Activated CD4-positive, CD25-positive, alpha-beta regulatory T cell (primary cell): ENCODE results near the gene TGDS.

Experiments used
- DNase-seq, 4 experiments: peaks; one replicate each; lab custom pipeline; 2025; lab: John Stamatoyannopoulos, UW

TGDS gene

DNA sequence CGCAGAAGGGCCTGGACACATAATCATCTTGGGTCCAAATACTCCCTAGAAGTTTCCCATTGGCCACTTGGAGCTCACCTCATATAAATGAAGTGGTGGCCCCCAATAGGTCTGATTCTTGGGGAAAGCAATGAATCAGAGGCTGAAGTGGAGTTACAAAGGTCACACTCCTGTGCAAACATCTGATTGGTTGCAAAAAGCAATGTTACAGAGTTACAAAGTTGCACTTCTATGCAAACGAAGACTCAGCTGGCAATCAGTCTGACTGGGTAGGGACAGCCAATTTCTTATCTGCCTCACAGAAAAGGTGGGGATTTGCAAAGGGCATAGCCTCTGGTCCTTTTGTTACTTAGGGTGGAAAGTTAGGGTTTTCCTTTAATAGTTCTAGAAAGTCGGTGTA, 3.9 kb upstream of the TGDS start:
- no peak for DNase-seq

DNA sequence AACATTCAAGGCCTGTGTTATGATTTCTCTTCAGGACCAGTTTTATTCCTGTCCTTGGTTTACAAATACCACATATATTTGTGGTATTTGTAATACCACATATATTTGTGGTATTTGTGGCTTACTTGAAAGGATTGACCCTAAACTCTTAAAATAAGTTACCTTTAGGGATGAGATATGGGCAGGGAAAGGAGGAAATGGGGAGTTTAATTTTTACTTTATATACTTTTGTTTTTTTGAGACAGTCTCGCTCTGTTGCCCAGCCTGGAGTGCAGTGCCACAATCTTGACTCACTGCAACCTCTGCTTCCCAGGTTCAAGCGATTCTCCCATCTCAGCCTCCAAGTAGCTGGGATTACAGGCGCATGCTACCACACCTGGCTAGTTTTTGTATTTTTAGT, 2.3 kb upstream of the TGDS start:
- no peak for DNase-seq

DNA sequence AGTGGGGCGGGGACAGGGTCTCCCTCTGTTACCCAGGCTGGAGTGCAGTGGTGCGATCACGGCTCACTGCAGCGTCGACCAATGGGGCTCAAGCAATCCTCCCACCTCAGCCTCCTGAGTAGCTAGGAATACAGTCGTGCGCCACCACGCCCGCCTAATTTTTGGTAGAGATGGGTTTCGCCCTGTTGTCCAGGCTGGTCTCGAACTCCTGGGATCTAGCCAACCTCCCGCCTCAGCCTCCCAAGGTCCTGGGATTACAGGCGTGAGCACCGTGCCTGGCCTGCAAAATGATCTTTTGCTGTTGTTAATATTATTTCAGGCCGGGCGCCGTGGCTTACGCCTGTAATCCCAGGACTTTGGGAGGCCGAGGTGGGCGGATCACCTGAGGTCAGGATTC, 621 bp upstream of the TGDS start:
- DNase-seq = no peak

DNA sequence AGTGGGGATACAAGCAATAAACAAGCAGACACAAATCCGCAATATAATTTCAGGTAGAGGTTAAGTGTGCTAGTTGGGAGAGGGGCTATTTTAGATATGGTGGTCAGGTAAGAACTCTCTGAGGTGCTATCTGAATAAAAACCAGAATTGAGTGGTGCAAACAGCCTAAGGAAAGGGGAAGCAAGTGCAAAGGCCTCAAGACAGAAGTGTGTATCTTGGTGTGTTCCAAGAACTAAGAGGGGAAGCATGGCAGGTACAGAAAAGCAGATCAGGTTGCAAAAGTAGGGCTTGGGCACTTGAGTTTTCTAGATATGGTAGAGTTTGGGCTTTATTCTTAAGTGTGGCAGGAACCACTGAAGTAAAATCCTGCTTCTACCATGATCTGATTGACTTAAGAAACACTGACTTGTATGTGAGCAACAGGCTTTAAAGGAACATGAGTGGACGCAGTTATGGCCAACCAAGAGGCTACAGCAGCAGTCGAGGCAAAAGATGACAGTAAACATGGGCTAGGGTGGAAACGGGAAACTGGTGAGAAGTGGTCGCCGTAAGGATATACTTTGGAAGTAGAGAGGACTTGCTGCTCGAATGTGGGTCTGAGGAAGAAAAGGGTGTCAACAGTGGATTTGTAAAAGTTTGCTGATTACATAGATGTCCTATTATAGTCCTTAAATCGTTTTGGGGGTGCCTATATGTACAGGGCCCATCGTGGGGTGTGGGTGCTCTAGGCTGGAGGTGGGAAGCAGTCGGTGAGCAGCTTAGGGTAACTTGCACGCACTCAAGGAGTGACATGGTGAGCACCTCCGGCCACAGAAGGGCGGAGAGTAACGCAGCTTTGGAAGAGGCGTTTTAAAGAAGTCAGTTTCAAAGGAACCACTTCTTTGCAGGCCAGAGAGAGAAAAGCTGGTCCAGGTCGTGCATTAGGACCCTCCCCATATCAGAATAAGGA, 677 bp downstream of the TGDS start:
- DNase-seq = peak in 2 of 4 experiments; percentile 7 to 15

DNA sequence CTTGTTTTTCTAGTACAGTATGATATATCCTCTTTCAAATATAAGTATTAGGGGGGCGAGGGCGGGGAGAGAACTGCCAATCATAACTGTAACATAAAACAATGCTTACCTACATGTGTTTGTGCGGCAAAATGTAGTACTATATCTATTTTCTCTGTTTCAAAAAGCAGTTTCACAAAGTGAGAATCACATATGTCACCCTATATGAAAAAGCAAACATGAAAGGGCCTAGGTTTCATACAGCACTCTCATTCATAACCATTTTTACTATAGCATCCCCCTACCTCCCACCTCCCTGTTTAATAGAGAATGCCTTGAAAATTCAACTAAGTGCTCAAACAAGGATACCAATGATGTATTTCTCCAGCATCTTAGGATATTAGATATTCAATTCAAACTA, 5.2 kb downstream of the TGDS start:
- no peak for DNase-seq

DNA sequence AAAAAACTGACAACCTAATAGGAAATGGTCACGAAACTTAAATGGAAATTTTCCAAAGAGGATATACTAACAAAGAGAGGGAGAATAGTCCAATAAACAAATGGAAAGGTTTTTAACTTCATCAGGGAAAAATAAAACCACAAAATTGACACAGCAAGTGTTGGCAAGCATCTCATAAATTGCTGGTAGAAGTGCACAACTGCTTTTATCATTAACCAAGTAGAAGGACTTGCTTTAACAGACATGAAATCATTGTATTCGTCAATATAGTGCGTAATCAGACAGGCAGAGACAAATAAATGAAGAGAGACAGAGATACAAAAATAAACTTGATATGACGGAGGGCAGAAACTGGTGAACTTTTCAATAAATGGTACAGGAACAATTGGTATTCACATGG, 7.4 kb downstream of the TGDS start:
- DNase-seq = no peak

DNA sequence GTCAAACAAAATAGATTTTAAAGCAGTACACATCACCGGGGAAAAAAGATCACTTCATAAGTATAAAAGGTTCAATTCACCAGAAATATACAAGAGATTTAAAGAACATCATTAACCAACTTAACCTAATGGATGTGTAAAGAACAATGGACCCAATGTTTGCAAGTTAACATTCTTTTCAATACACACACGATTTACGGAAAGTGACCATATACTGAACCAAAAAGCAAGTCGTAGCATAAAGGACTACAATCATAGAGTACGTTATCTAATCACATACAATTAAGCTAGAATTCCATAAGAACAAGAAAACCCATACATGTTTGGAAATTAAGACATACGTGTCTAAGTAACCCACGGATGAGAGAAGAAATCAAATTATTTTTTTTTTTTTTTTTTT, 9.6 kb downstream of the TGDS start:
- DNase-seq = no peak

DNA sequence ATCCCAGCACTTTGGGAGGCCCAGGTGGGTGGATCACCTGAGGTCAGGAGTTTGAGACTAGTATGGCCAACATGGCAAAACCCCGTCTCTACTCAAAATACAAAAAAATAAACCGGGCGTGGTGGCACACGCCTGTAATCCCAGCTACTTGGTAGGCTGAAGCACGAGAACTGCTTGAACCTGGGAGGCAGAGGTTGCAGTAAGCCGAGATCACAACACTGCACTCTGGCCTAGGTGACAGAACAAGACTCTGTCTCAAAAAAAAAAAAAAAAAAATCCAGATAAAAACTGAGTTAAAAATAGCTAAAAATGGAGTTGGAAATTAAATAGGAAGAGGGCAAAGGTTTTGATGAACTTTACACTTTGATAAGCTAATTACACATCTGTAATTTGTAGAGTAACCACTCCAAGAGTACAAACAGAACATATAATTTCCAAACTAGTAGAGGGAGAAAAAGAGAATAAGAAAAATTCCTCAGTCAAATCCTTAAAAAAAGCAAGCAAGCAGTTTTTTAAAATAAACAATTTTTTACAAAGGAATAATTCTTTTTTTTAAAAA, 10.3 kb downstream of the TGDS start:
- DNase-seq = no peak

DNA sequence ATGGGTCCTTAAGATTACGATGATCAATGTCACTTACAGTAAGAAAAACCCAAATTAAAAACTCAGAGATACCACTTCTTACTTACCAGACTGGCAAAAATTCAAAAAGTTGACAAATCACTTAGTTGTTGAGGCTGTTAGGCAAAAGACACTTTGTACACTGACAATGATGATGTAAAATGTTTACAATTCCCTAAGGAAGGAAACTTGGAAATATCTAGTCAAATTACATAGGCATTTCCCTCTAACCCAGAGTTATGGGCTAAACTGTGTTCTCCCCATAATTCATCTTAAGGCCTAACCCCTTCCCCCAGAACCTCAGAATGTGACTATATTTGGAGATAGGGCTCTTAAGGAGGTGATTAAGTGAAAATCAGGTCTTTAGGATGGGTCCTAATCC, 12.0 kb downstream of the TGDS start:
- no peak for DNase-seq

DNA sequence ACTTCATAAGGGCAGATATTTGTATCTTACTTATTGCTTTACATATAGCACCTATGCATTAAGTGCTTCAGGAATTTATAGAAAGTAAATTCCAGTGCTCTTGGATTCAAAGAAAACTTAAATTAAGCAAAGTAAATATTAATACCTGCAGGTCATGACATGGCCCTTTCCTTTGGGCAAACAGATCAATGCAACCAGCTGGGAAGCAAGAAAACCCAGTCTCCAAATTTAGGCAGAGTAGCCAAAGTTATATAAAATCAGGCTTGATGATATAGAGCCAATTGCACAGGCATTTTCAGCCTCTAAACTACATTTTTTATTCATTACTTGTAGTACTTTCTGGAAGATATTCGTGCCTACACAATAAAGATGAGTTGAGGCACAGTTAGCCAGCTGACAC, 16.9 kb downstream of the TGDS start:
- DNase-seq = no peak

DNA sequence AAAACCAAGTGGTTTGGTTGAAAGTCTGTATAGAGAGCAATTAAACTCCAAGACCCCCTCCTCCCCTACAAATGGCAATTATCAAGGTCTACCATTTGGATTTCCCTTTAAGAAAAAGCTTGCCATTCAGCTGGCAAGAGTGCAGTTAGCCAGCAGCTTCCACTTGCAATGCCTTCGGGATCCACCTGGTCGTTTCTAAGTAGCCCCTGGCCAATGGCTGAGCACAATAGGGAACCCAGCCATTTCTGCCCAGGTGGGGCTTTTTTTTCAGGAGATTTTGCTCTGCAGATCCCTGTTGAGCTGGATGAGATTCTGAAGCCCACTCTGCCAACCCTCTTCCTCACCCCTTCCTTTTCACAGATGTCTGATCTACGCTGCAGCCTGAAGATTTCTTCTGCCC, 26.3 kb downstream of the TGDS start:
- DNase-seq = no peak

DNA sequence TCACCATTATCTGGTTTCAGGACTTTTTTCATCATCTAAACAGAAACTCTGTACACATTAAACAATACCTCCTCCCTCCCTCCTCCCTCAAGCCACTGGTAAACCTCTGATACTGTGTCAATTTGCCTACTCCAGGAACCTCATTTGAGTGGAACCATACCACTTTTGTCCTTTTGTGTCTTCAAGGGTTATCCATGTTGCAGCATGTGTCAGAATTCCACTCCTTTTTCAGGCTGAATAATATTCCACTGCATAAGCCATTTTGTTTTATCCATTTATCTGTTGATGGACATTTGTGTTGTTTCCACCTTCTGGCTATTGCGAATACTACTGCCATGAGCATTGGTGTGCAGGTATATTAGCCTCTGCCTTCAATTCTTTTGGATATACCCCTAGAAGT, 27.5 kb downstream of the TGDS start:
- no peak for DNase-seq

DNA sequence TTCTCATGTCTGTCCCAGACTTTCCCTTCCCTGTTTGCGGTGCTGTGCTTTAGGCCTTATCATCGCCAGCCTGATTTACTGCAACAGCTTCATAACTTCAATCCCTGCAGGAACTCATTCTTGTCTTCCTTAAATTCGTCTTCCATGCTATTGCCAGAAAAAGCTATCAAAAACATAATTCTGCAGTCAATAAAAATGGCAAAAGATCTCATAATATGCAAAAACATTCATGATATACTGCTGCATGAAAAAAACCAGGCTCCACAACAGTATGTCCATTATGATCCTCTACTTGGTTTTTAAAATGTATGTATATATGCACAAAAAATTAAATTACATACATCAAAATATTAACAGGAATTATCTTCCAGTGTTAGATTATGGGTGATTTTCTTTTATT, 28.4 kb downstream of the TGDS start:
- no peak for DNase-seq

DNA sequence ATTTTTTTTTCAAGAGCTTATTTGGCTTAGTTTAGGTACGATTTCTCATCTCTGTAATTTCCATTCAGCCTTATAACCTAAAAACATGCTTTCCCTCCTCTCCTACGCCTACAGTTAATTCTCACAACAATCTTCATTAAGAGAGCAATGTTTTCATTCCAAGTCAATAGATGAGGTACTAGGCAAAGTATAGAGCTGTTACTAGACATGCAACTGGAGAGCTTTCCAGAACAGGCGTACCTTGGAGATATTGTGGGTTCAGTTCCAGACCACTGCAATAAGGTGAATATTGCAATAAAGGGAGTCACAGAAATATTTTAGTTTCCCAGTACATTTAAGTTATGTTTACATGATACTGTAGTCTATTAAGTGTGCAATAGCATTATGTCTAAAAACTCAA, 34.8 kb downstream of the TGDS start:
- DNase-seq = no peak

DNA sequence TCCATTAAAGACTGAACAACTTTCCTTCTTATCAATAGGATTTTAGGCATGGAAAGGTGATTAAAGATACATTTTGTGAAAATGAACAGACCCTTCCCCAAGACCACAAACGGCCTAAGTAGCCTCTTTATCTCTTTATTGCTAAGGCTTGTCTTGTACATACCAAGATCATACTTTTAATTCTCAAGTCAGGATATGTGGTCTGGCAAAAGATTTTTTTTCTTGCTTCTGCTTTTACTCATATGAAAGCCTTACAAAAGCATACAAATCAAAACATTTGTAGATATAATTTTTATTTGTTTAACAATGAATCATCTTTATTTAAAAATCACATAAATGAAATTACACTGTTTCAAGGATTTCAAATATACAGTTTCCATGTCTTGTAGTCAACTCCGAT, 35.8 kb downstream of the TGDS start:
- DNase-seq = no peak

DNA sequence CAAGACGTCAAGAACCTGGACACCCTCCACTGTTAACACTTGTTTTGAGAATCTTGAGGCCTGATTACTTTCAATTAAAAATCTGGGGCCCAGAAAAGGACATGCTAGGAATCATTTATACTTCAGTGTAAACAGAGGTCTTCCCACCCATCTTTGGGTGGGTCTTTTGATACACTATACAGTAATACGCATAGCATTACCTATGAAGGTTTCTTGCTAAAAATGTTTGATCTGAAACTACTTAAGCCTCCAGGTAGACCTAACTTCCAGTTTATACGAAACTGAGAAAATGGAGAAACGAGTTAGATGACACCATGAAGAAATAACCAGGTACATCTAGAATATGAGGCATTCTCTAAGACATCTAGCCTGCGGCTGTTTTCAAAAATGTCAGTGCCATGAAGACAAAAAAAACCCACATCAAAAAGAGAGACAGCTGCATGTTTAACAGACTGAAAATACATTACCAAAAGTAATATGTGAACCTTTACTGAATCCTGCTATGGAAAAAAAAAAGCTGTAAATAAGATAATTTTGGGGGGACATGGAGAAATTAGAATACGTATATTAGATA, 36.6 kb downstream of the TGDS start:
- no peak for DNase-seq

DNA sequence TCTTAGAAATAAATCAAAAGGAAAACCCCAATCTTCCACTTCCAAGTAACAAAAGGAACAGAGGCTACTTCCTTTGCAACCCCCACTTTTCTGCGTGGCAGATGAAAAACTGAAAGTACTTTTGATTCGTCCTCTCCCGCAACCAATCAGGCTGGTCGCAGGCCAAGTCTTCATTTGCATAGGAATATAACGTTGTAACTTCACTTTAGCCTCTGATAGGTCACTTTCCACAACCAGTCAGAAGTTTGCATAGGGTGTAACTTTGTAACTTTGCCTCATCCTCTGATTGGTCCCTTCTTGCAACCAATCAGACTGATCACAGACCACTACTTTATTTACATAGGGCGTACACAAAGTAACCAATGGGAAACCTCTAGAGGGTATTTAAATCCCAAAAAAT, 37.2 kb downstream of the TGDS start:
- no peak for DNase-seq

DNA sequence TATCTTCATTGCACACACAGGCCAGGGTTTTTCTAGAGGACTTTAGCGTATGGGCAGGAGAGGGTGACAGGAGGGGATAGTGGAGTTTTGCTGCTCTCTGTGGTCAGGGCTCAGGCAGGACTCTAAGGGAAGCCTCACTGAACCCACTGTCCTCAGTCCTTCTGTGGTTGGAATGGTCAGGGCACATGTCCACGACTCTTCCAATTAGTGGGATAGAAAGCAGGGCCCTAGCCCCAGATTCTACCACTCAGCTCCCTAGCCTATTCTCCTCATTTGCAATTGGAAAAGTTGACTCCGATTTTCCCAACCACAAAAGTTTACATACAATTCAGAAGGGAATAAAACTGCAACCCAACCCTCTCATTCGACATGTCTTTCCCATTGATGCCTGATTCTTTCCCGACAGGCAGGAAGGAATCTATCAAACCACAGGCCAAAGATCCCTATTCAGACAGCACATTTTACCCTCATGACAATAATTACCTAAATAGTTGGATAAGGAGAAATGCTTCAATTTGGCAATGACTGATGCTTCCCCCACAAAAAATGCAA, 38.2 kb downstream of the TGDS start:
- no peak for DNase-seq

DNA sequence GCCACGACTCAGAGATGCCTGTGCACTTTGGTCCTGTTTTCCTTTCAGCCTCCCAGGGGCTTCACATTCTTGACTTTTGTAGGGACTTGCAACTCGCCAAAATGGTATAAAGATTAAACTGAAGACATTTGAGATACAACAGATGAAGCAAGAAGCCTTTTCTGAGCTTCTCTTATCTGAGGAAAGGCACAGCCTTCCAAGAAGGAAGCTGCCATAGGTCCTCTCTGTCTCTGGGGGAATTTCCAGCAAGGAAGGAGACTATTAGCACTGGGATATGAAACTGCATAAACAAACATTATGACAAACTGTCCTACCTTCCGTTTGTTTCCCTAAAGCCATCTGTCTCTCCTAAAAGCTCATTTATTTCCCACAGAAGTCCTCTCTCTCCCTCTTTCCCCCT, 39.3 kb downstream of the TGDS start:
- no peak for DNase-seq

DNA sequence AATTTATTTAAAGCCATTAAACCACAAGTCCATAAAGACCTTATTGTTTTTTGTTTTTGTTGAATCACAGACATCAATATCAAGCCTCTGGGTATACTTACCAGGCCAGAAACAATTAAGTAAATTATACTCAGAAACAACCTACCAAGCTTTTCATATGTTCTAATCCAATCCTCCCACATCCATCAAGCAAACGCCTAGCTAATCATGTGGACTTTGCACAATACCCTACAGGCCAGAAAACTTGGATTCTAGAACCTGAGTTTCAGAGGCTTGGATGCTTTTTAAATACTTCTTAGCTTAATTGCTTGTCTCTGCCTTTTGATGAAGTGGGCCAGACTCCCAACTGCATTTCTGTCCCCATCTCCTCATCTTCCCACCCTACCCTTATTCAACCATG, 39.9 kb downstream of the TGDS start:
- DNase-seq = no peak

DNA sequence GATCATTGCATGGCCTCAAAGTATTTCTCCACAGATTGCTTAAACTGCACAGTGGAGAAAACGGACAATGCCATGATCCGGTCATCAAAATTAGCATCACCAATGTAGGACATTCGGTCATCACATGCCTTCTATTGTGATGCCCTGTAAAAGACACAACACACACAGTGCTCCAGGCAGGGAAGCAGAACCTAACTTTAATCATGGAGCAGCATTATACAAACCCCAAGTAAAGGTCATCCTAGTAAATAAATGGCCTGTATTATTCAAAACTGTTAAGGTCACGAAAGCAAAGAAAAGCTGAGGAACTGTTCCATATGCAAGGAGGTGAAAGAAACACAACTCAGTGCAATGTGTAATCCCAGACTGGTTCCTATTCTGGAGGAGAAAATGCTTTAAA, 42.2 kb downstream of the TGDS start:
- DNase-seq = no peak

DNA sequence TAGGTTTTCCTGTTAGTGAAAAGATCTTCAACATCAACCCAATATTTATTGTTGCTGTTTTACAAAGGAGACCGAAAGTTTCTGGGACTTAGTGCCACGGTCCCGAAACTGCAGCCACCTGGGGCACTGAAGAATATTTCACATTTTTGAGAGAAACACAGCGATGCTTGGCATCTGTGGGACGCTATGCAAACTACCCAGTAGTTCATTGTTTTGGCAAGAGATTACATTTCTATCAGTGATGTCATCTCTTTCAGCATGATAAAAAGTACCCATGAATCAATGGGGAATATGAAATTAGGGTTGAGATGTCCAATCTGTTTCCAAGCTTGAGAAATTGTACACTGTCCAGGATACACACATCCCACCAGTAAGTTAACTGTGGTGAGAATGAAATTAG, 43.9 kb downstream of the TGDS start:
- DNase-seq = no peak

DNA sequence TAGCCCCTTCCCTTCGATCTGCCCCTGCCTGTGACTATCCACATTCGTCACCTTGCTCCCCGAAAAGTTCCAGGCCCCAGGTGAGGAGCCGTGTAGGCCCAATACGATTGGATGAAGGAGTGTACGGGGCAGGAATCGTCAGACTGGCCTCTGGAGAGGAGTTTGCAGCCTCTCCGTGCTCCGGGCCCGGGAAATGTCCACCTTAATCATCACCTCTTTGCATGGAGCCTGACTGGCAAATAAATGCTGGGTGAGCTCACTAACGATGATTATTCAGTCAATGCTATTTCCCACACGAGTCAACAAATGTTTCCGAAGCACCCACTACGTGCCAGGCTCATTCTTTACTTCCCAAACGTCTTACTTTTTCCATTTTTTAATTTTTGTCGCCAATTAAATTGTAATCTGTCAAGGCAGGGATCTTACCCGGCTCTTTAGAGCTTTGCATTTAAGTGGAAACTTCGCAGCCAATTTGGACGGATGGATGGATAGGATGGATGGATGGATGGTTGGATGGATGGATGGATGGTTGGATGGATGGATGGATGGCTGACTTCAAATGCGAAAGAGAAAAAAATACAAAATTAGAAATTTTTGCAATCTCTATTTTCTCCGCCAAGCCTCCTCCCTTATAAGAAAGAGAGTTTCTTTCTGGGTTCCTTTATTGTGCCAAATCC, 45.8 kb downstream of the TGDS start:
- DNase-seq = no peak
